GM18909 (cell line): ENCODE results near the gene TVP23C.
"Not testable (repeated sequence)": the region's sequence is repeated elsewhere in the genome, so short reads cannot be mapped to it uniquely, and the experiment has no call there.

Source experiments
- ATAC-seq: cut with Tn5 transposase; IDR thresholded peaks from one replicate; pipeline ENCODE4 v1.9.1; 2021; ENCODE audit warnings: mild to moderate bottlenecking; ENCODE audit not compliant: unreplicated experiment, poor library complexity

Gene TVP23C

DNA sequence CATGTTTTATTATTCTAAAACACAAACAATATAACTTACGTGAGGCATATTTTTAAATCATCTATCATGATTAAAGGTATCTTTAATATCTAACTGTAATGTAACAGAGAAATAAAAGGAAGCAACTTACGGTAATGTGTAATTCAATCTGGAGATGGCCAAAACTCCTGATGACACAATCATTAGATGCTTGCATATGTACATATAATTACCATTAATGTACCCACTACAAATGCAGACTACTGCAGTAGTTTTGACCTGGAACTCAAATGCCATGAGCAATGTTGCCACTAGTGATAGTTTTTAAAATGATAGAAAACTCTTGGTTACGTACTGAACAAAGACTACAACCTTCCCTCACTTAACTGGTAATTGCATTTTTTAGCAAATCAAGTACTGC lies 30.2 kb downstream of the TVP23C start:
- not testable (repeated sequence) for ATAC-seq

DNA sequence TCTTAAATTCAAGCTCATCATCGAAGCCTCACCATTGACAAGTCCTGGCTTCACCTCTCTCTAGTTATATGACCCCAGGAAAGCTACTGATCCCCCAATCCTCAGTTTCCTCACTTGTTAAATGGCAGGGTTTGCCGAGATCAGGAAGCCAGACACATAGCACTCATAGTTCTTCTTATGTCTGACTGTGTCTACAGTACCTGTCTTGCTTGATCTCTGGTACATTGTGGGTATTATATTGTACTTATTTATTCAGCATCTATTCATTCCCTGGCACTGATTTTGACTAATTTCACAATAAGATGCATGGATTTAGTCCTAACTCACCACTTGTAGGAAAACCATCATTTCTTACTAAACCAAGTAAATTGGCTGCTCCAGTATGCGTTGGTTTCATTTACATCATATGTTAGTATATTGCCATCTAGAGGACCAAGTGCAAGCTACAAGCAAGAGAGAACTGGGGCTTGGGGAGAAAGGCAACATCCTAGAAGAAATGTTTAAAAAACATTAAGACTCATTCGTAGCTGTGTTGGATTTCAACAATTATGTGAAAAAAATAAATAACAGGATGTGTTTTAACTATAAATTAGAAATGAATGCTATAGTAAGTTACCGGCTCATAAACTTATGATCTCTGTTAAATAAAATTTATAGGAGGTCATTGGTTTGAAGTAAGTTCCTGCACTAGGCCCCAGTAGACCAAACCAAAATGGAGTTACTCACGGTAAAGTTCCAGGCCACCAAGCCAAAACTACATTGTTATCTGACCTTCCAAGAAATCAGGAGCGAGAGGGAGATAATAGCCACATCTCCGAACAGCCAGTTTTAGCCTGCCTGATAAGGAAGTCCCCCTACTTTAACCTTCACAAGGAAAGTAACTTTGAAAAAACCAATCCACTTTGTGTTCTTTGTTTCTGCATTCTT lies 36.7 kb downstream of the TVP23C start:
- ATAC-seq = not testable (repeated sequence)

DNA sequence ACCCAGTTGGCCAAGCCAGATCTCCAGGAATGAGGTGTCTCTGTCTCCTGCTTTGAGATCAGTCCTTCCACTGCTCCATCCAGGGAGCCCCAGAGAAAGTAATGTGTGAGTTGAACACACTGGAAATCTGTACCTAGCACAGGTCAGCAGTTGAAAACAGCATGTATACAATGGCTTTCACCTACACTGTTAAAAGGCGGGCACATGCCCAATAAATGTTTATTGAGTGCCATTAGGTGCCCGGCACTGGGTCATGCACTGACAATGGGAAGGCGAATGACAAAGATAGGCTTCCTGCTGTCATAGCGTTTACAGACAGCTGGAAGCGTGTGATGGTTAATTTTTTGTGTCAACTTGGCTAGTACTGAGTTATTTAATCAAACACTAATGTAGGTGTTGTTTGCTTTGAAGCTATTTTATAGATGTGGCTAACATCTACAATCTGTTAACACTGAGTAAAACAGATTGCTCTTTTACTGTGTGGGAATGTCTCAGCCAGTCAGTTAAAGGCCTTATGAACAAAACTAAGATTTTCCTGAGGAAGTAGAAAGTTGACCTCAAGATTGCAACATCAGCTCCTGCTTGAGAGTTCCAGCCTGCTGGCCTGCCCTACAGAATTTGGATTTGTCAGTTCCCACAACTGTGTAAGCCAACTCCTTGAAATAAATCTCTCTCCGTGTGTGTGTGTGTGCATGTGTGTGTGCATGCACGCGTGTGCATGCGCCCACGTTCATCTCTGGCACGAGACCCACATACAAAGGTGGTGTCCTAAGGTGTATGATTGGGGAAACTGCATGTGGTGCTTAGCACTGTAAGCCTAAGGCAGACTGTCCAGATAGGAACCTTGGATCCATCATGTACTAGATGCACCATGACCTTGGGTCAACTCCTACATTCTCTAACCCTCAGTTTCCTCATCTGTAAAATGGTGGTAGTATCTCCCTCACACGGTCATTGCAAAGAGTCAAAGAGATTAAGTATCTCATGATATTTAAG lies 38.0 kb downstream of the TVP23C start:
- ATAC-seq = not testable (repeated sequence)

DNA sequence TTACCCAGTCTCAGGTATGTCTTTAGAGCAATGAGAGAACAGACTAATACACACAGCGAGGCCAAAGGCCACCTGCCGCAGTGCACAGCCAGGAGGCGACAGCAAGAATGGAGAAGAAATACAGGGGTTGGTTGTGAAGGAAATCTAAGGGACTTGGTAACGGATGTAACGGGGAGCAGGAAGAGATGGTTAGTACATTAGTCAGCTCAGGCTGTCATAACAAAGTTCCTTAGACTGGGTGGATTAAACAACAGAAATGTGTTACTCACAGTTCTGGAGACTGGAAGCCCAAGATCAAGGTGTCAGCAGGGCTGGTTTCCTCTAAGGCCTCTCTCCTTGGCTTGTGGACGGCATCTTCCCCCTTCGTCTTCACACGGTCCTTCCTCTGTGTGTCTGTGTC lies 47.1 kb downstream of the TVP23C start:
- no peak for ATAC-seq

DNA sequence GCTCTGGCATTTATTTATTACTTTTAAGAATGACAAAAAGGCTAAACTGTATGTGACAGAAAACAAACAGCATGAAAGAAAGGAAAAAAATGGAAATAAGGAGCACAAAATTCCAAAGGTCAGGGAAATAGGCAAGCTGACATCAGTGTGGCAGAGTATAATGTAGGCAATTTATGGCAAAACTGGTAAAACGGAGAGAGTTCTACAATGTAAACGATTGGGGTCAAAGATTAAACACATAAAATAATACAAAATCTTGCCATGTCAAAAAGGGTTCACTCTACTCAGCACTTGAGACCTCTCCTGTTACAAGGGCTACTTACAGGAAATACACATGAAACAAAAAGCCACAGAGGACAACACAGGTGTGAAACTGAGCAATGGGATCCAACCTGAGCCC lies 48.8 kb downstream of the TVP23C start:
- no peak for ATAC-seq

DNA sequence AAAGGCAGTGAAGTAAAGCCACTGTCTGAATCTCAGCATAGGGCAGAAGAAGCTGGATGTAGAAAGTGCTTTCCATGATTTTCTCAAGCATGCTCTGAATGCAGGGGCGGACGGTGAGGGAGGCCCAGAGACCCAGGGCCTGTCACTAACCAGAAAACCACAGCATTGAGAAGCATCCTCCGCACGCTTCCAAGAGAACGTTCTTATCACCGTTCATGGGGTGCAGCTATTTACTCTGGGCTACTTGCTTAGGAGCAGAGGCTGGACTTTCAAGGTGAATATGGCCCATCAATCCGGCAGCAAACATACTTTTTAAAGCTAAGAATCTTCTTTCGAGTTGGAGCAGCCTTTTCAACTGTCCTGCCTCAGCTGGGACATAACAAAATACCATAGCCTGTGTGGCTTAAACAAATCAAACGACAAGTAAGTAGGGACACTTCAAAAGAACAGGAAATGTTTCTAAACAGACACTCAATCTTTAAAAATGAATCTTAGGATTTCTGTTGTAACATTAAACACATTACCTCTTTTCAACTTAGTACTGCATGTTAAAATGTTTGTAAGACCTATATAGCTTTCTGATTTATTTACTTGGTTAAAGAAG lies 49.3 kb downstream of the TVP23C start:
- no peak for ATAC-seq

DNA sequence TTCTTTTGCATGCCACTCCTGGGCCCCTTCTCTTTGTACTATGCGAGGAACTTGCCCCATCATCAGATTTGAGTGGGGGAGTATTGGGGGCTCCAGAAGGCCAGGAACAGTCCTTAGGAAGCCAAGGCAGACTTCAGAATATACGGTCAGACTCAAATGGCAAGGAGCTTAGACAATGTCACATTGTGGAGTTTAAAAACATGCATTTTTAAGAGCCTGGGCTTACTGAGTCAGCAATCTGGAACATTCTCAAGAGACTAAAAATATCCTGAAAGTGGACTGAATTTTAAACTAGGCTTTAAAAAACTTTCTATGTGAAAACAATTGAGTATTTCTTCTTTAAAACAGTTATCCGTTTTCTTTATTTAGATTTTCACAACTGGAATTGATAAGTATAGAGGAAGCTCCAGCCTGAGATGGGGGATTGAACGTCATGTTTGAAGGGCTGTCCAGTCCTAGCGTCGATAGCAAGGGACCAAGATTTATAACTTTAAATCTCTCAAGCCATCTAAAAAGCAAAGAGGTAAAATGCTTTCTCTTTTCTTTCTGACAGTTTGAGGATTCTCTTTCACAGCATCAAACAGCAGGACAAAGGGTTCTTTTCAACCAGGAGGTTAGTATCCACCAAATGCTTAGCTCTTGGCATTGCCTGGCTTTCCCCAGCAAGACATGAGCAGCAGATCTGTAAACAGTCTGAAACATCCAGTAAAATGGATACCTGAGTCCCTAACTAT lies 50.1 kb downstream of the TVP23C start:
- no peak for ATAC-seq

DNA sequence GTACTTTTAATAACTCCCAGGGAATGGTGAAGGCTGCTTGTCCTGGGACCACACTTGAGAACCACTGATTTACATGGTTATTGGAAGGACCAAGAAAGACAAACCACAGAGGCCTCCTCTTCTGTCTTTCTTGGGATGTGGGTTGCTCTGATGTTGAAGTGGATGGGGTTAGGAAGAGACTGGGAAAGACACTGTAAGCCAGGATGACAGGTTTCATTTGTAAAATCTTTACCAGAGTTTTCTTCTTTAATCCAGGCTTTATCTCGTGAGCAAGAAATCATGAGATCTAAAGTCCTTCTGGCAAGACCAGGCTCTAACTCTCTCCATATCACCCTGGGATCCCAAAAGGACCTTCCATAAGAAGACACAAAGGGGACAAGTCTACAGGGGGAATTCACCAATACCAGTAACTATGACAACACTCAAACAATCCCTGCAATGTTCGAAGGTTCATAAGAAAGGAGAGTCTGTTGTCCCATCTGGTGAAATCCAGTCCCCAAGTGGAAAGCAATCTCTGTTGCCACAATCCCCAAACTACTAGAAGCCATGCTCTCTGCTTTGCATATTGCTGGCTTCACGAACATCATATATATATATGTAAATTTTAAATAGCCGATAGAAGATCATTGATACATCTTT lies 51.1 kb downstream of the TVP23C start:
- no peak for ATAC-seq

GRCh38 chr17:15511142-15511541 lies 52.1 kb downstream of the TVP23C start:
- peak; percentile 44 for ATAC-seq

- ATAC-seq = no peak
Measured at GRCh38 chr17:15510361-15510760, 52.9 kb downstream of the TVP23C start.

DNA sequence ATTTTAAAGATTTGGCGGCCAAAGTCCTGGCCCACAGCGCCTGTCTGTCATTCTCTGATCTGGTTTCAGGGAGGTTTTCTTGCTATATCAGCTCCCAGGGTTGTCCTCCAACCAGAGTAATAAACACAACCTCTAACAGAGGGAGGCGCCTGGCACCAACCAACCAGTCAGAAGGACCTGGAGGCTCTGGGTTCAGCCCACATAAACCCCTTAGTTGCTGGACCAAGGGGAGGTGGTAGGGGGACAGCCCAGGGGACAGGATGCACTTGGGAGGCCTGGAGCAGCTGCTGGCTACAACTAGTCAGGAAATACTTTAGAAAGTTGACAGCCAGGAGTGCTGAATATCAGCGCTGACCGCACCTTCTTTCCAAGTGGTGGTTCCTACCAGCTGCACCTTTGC lies 54.2 kb downstream of the TVP23C start:
- ATAC-seq = no peak

DNA sequence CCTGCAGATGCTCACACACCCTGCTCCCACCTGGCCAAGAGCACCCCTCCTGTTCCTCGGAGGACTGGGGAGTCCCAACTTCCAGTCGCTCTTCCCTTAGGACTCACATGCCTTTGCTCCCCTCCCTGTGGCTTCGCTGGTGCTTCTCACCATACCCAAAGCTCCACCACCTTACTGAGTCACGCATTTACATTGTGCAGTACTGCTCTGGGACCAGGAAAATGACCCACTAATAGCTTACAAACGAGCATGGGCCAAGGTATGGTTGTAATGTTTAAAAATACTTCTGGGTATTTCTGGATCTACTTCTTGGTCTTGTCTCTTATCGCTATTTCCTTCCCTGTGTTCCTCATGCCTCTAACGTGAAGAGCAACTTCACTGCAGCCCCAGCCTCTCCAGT lies 54.8 kb downstream of the TVP23C start:
- ATAC-seq = no peak

DNA sequence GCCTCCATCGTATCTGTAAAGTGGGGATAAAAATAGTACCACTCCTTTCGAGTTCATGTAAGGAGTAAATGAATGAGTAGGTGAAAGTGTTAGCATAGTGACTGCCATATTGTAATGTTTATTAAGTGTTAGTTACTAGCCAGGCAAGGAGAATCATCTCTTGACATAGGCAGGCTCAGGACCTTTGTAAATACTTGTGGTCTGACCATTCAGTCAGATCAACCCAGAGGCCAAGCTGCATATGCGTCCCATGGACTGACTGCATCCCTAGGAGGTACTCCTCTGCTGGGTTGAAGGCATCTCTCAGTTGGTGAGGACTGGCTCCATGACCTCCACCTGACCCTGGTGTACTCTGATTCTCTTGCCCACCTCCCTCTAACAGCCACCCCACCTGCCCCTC lies 55.4 kb downstream of the TVP23C start:
- no peak for ATAC-seq

GRCh38 chr17:15507001-15507400 lies 56.3 kb downstream of the TVP23C start:
- ATAC-seq = no peak

DNA sequence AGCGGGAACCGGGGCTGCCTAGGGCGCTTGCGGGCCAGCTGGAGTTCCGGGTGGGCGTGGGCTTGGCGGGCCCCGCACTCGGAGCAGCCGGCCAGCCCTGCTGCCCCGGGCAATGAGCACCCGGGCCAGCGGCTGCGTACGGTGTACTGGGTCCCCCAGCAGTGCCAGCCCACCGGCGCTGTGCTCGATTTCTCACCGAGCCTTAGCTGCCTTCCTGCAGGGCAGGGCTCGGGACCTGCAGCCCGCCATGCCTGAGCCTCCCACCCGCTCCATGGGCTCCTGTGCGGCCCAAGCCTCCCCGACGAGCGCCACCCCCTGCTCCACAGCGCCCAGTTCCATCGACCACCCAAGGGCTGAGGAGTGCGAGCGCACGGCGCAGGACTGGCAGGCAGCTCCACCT lies 57.6 kb downstream of the TVP23C start:
- ATAC-seq = not testable (repeated sequence)

DNA sequence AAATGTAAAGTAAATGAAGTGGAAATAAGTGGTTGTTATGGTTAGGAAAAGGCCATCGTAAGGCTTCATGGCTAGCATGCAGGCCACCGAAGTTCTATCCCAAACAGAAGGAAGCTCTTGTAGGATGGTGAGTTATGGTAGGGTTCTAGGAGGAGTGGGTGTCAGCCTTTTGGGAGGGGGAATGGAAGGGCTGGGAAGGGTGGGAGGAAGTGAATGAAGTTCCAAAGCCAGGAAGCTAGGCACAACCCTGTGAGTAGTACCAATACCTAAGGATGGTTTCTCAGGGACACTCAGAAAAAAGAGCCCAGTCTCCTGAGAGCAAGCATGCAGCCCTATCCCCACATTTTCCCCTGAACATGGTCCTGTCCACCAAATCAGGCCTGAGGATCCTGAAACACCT lies 59.6 kb downstream of the TVP23C start:
- no peak for ATAC-seq

GRCh38 chr17:15502369-15503112 lies 60.7 kb downstream of the TVP23C start:
- peak; percentile 94 for ATAC-seq

DNA sequence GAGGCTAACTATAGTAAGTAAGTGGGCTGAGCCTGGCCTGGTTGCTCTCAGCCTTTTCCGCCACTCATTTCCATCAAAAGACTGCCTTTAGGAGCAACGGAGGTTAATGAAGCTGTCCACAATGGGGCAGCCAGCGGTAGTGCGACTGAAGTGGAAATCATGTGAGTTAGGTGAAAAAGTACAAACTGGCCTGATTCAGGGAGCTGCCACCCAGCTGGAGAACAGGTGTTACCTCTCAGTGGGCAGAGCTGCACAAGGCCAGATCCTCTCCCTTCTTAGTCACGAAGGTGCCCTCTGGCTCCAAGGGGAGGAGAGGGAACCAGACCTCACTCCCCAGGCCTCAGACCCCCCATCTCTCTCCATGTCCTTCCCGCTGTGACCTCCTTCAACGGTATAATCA lies 61.5 kb downstream of the TVP23C start:
- no peak for ATAC-seq

DNA sequence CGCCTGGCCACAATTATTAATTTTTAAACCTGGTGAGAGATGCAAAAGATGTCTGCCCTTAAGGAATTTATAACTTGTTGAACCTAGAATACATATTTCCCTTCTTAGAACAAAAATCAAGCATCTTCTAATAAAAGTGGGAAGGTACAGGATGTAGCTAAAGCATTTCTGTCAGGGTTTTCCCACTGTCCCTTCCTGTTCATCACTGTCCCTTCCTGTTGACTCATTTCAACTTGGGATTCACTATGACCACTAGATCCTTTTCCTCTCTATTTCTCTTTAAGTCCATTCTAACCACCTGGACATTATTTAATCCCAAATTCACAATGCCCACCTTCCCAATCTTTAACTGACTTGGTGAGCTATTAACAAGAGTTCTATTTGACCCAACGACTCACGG lies 62.0 kb downstream of the TVP23C start:
- no peak for ATAC-seq
